SJSA1 (cell line): ENCODE measurements around the gene SPTBN1. TPM values are rescaled to one million over a fixed set of nuclear protein-coding genes. Genes with fewer than 3 reads are reported as not detected.

ENCODE experiments used
- DNase-seq, 2 experiments: peaks; one replicate each; pipeline ENCODE4 v3.0.0-alpha.2; 2015 to 2020; ENCODE audit warnings: low spot score in 2 of 2, low read depth in 1 of 2
- H3K27ac ChIP-seq: fragments of 250-450 bp; sonication (Bioruptor Pico); 2 replicates; pipeline ENCODE4 v1.5.1; 2020; ENCODE audit warnings: mild to moderate bottlenecking, moderate library complexity
- H3K27me3 ChIP-seq: fragments of 250-450 bp; sonication (Bioruptor Pico); replicated peaks from 2 replicates; pipeline ENCODE4 v1.5.1; 2020; ENCODE audit warnings: mild to moderate bottlenecking, moderate library complexity
- H3K36me3 ChIP-seq: fragments of 250-450 bp; sonication (Bioruptor Pico); 2 replicates; pipeline ENCODE4 v1.5.1; 2020; ENCODE audit warnings: mild to moderate bottlenecking
- H3K4me1 ChIP-seq: fragments of 250-450 bp; sonication (Bioruptor Pico); replicated peaks from 2 replicates; pipeline ENCODE4 v1.6.1; 2021; ENCODE audit warnings: mild to moderate bottlenecking
- H3K4me3 ChIP-seq: fragments of 250-450 bp; sonication (Bioruptor Pico); 2 replicates; pipeline ENCODE4 v1.5.1; 2020; ENCODE audit warnings: mild to moderate bottlenecking
- H3K9me3 ChIP-seq: fragments of 250-450 bp; sonication (Bioruptor Pico); replicated peaks from 2 replicates; pipeline ENCODE4 v1.5.1; 2020; ENCODE audit warnings: mild to moderate bottlenecking
- total RNA-seq: library from RNA; depleted of rRNA; stranded (reverse); fragments of >200 nt; shearing (Covaris generic); gene quantifications from 2 replicates; pipeline ENCODE4 v1.2.3, GENCODE V29; 2014

The SPTBN1 gene
- total RNA-seq, 1 experiment from 2014 or later = 180 TPM

DNA sequence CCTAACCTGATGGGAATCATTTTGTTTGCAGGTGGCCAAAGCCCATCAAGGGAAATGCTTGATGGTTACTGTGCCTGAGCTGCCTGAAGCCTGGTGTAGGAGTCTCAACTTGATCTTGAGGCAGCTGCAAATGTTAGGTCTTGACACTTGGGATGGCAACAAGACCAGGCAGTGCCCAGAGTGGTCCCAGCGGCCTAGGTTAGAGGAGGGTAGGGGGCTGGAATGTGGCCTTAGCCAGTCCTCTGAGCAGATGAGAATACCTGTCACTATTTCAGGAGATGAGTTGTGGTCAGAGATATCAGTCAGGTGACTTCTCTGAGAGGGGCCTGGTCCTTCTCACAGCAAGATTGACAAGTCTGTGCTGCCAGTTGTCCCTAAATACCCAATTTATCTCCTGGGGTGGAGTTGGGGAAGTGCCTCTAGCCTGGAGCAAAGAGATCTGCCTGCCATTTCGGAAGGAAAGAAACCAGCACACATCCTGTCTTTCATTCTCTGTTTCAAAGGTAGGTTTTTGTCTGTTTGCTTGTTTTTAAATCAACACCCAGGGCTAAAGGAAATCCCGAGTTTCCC, 13.4 kb downstream of the SPTBN1 start:
- Histone ChIP-seq H3K27ac (peak overlapping the region; percentile 36; the same call in 1 of the 2 replicates), H3K9me3 (no peaks in the 10 kb centered on the region), H3K4me3 (no peak overlapping the region), H3K27me3 (no peaks in the 10 kb centered on the region), H3K4me1 (peaks cover 30% of the 10 kb centered on the region), H3K36me3 (0 out of 2 replicates have a peak, but pooled peaks cover 4% of the 10 kb centered on the region)
- no peak for DNase-seq

DNA sequence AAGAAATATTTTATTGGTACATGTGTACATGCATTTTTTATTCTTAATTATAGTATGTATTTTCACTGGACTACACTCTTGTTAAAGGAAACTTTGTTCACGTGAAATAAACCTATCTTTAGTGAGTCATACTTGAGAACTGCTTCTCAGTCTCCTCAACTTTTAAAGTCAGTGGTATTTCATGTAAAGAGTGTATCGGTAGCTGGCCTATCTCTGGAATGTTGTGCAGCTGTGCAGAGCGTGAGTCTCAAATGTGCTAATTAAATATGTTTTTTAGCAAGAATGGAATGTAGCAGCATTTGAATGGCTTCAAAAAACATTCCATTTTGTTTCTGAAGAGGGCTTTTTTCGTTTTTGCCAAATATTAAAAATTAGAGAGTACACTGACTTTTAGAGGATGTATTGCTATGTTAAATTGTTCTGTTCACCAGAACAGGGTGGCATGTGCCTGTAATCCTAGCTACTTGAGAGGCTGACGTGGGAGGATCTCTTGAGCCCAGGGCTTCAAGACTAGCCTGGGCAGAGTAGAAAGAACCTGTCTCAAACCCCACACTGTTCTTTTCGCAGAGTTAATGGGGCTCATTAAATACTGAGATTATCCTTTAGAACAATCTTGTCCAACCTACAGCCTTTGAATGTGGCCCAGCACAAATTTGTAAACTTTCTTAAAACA, 14.3 kb downstream of the SPTBN1 start:
- Histone ChIP-seq H3K27me3 (no peaks in the 10 kb centered on the region), H3K27ac (no peak overlapping the region), H3K9me3 (no peaks in the 10 kb centered on the region), H3K4me1 (peaks cover 30% of the 10 kb centered on the region), H3K4me3 (no peak overlapping the region), H3K36me3 (0 out of 2 replicates have a peak, but pooled peaks cover 4% of the 10 kb centered on the region)
- peak in 1 of 2 experiments; percentile 34 for DNase-seq

DNA sequence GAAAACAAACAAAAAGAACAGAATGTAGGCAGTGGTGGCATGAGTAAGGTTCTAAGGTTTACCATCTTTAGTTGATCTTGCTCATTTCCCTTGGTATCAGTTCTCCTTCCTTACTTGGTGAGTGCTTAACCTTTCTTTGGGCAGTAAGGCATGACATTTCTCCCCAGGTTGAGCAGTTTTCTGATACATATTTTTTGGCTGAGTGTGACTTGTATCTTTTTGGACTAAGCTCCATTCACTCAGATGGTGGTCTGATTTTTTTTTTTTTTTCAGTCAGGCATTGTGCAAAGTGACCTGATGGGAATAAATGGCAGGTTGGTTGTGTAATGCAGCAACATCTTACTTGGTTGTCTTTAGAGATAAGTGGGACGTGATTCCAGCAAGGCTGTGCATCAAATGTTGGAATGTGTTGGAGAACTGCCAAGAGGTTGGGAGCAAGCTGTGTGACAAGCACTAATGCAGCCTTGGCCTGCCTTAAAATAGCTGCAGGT, 15.1 kb downstream of the SPTBN1 start:
- Histone ChIP-seq H3K27me3 (no peaks in the 10 kb centered on the region), H3K4me1 (peaks cover 32% of the 10 kb centered on the region), H3K4me3 (no peak overlapping the region), H3K9me3 (no peaks in the 10 kb centered on the region), H3K36me3 (0 out of 2 replicates have a peak, but pooled peaks cover 4% of the 10 kb centered on the region), H3K27ac (no peak overlapping the region)
- DNase-seq = peak; percentile 52 to 71

DNA sequence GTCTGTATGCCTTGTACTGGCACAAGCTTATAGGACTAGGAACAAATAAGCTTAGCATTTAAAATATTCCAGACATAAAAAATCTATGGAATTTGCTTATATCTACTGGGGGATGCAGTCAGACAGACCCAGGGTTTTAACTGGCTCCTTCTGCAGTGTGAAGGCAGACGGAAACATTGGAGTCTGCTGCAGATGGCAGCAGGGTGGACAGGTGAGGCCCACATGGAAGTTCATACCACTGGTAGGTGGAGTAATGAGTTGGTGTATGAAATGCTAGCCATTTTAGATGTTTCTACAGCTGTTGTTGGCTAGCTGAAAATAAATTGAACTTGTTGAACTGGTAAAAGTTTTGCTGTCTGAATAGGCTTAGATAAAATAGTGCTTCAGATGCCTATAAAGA, 17.7 kb downstream of the SPTBN1 start:
- Histone ChIP-seq H3K9me3 (no peaks in the 10 kb centered on the region), H3K27ac (no peak overlapping the region), H3K27me3 (no peaks in the 10 kb centered on the region), H3K4me3 (no peak overlapping the region), H3K4me1 (peaks cover 42% of the 10 kb centered on the region), H3K36me3 (no peaks in the 10 kb centered on the region)
- no peak for DNase-seq

DNA sequence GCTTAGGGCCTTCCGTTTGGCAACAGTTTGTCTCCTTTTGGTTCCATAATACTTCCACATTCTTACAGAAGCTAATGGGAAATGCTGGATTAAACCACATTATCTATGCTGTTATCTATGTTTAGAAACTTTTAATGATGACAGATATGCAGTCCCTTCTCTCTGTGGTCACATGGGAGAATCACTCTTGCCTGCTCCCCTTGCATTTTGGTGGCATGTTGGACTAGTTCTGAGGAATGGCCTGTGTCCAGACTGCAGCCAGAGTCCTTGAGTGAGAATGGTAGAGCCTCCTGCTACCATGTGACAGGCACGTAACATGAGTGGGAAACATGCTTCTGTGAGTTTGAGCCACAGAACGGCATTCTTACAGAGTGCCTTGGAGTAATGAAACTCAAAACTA, 19.2 kb downstream of the SPTBN1 start:
- H3K27me3 ChIP-seq = no peaks in the 10 kb centered on the region
- H3K4me3 ChIP-seq = no peak overlapping the region
- no peaks in the 10 kb centered on the region for H3K36me3 ChIP-seq
- H3K9me3 ChIP-seq = no peaks in the 10 kb centered on the region
- H3K27ac ChIP-seq = no peak overlapping the region
- peaks cover 36% of the 10 kb centered on the region for H3K4me1 ChIP-seq
- DNase-seq = no peak

DNA sequence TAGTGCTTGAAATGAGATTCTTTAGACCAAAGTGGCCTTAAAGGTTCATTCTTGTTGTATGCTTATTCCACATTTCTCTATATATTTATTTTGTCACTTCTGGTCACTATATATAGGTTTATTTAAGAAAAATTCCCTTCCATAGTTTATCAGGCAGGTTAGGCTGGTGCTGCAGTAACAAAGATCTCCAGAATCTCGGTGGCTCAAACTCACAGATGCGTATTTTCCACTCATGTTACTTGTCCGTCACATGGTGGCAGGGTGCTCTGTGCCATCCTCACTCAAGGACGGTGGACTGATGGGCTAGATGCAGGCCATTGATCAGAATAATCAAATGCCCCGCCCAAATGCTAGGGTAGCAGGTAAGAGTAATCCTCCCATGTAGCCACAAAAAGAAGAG, 19.8 kb downstream of the SPTBN1 start:
- Histone ChIP-seq H3K27ac (no peak overlapping the region), H3K4me3 (no peak overlapping the region), H3K4me1 (peaks cover 30% of the 10 kb centered on the region), H3K36me3 (no peaks in the 10 kb centered on the region), H3K9me3 (no peaks in the 10 kb centered on the region), H3K27me3 (no peaks in the 10 kb centered on the region)
- DNase-seq = no peak

DNA sequence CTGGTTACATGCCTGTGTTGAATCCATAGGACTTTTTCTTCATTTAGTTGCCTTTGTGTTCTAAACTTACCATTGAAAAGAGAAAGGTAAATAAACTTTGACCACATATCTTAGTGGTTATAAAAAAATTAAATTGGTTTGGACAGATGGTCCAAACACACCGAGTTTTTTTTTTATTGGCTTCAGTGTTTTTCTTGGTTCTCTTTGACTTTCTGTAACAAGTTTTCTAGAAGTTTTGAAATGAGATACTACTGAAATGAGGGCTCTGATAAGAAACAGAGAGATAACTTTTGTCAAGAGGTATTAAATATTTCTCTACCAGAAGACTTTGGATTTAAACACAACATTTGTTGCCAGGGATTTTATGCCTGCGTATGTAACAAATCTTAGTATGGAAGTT, 20.7 kb downstream of the SPTBN1 start:
- Histone ChIP-seq H3K4me3 (no peak overlapping the region), H3K4me1 (peaks cover 22% of the 10 kb centered on the region), H3K27me3 (no peaks in the 10 kb centered on the region), H3K9me3 (no peaks in the 10 kb centered on the region), H3K36me3 (no peaks in the 10 kb centered on the region), H3K27ac (no peak overlapping the region)
- DNase-seq = no peak

DNA sequence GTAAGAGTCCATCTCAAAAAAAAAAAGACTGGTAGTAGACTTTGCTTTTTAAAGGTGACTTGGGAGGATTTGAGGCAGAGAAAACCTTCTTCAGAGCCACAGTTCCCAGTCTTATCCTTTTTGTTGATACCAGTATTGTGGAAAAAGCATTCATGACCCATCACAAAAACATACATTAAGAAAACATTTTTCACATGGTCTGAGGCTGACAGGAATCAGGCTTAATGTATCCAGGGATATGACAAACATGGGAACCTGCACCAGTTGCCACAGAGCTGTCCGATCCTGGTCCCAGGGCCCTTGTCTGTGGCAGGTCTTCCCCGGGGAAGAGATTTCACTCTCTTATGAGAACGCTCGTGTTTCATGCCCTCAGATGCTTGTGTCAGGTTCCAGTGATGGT, 21.8 kb downstream of the SPTBN1 start:
- no peaks in the 10 kb centered on the region for H3K36me3 ChIP-seq
- H3K4me1 ChIP-seq = peaks cover 28% of the 10 kb centered on the region
- H3K9me3 ChIP-seq = no peaks in the 10 kb centered on the region
- DNase-seq = no peak
- H3K27ac ChIP-seq = no peak overlapping the region
- H3K27me3 ChIP-seq = no peaks in the 10 kb centered on the region
- H3K4me3 ChIP-seq = no peak overlapping the region

DNA sequence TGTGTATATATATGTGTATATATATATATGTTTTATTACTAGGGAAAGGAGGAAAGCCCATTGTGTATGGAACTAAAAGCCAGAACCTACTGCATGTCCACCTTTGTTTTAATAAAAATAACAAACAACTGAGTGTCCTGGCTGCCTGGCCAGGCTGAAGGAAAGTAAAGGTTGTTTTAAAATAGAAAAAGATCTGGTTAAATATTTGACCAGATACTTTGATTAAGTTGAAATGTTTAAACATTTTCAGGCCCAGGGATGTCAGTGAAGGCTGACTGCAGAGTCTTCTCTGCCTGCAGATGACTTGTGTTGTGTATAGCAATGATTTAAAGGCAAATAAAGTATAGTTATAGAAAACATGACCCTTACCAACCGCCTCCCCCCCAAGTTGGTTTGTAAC, 22.8 kb downstream of the SPTBN1 start:
- H3K4me1 ChIP-seq = peaks cover 38% of the 10 kb centered on the region
- no peaks in the 10 kb centered on the region for H3K36me3 ChIP-seq
- DNase-seq = no peak

DNA sequence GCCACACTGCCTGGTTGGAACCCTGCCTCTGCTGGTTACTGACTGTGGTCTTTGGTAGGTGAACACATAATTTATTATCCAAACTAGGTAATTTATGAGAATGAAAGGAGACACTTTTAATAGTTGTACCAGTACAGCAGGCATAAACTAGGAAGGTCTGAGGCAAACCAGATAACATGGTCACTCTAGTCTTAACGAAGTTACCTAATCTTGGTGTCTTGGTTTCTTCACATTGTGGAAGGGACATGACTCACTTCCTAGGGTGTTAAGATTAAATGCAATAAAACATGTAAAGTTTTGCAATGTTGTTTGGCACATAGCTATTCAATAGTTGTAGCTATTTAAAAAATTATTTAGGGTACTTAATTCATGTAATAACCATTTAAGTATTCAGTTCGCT, 23.3 kb downstream of the SPTBN1 start:
- Histone ChIP-seq H3K4me1 (peaks cover 44% of the 10 kb centered on the region), H3K4me3 (no peak overlapping the region), H3K27ac (no peak overlapping the region), H3K9me3 (no peaks in the 10 kb centered on the region), H3K27me3 (no peaks in the 10 kb centered on the region), H3K36me3 (peaks cover 4% of the 10 kb centered on the region; the same call in 1 of the 2 replicates)
- DNase-seq = no peak

More for the DNA sequence above, 22.8 kb downstream of the SPTBN1 start:
- H3K27ac ChIP-seq = no peak overlapping the region
- no peak overlapping the region for H3K4me3 ChIP-seq
- H3K27me3 ChIP-seq = no peaks in the 10 kb centered on the region
- no peaks in the 10 kb centered on the region for H3K9me3 ChIP-seq

DNA sequence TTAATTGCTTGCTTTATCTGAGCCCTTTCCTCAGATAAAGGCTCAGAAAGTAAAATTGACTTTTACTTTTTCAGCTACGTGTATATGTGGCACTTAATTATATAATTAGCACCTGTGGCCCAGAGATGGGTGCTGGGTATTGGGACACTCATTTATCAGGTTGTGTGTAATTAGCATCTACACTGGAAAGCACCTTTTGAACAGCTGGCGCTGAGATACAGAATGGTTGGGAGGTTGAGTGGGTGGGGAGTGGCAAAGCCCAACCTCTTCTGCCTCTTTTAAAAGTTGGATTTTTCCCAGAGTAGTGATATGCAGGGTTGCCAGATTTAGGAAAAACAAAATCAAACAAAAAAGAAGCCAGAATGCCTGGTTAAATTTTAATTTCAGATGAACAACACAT, 23.9 kb downstream of the SPTBN1 start:
- Histone ChIP-seq H3K36me3 (peaks cover 4% of the 10 kb centered on the region; the same call in 1 of the 2 replicates), H3K9me3 (no peaks in the 10 kb centered on the region), H3K27me3 (no peaks in the 10 kb centered on the region), H3K4me3 (no peak overlapping the region), H3K27ac (no peak overlapping the region), H3K4me1 (peaks cover 45% of the 10 kb centered on the region)
- DNase-seq = no peak

DNA sequence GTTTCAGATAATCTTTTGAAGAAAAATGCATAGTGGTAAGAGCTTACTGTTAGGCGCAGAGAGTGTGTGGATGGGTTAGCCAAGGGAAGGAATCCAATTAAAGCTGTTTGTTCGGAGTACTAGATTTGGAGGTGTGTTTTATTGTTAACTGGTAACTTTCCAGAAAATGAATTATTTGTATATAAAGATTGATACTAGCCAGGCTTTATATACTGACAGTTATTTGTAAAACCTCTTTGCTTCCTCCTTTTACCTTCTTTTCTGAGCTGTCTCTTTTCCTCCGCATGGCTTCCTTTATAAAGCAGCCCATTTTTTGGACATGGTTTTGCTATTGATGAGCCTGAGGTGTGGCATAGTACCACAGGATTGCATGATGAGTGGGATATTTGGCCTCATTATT, 25.6 kb downstream of the SPTBN1 start:
- Histone ChIP-seq H3K9me3 (no peaks in the 10 kb centered on the region), H3K4me1 (peaks cover 38% of the 10 kb centered on the region), H3K27ac (no peak overlapping the region), H3K36me3 (peaks cover 4% of the 10 kb centered on the region; the same call in 1 of the 2 replicates), H3K27me3 (no peaks in the 10 kb centered on the region), H3K4me3 (no peak overlapping the region)
- no peak for DNase-seq

DNA sequence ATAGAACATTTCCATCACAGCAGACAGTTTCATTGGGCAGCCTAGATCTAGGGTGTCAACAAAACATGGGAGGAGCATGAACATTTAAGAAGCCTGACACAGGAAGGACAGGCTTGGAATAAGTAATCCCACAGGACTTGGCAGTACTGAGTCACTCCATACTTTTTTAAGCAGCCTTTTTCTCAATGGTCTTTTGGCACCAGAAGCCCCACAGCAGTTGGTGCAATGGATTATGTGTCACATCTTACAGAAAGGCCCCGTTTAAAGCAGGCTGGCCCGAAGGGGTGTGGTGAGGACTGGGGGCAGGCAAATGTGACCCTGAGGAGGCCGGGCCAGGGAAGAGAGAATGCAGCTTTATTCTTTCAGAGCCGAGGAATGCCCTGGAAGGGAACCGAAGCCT, 26.6 kb downstream of the SPTBN1 start:
- DNase-seq = peak; percentile 66 to 79
- Histone ChIP-seq H3K27ac (peak overlapping the region; percentile 69), H3K36me3 (peaks cover 4% of the 10 kb centered on the region; the same call in 1 of the 2 replicates), H3K4me1 (peaks cover 34% of the 10 kb centered on the region), H3K27me3 (no peaks in the 10 kb centered on the region), H3K9me3 (no peaks in the 10 kb centered on the region), H3K4me3 (no peak overlapping the region)

DNA sequence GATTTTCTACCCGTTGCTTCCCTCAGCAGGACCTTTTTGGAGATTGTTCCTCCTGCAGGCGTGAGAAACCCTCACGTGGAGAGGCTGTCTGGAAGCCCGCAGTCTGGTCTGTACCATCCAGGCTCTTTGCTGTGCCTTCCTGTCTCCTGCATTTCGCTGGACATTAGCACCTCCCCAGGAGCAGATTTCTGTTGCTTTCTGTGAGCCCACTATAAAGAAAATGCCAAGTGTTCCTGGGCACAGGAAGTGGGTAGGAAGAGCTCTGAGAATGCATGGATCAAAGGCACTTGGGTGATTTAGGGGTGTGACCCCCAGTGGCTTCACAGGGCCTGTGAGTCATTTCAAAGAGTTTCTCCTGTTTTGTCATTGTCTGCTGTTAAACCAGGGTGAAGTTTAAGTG, 27.3 kb downstream of the SPTBN1 start:
- no peaks in the 10 kb centered on the region for H3K9me3 ChIP-seq
- peak overlapping the region; percentile 69 for H3K27ac ChIP-seq
- H3K27me3 ChIP-seq = no peaks in the 10 kb centered on the region
- no peak overlapping the region for H3K4me3 ChIP-seq
- peak; percentile 68 to 73 for DNase-seq
- H3K4me1 ChIP-seq = peaks cover 39% of the 10 kb centered on the region
- peaks cover 4% of the 10 kb centered on the region; the same call in 1 of the 2 replicates for H3K36me3 ChIP-seq
